Left ventricle myocardium inferior (tissue), 1 donor: ENCODE measurements around the gene LENEP. TPM values are rescaled to one million over a fixed set of nuclear protein-coding genes. Genes with fewer than 3 reads are reported as not detected.

ENCODE experiments used
- DNase-seq: peaks from one replicate; pipeline ENCODE4 v3.0.0-alpha.2; 2020
- H3K27ac ChIP-seq: fragments of 200-600 bp; replicated peaks from 2 replicates; pipeline ENCODE4 v1.8.0; 2021
- H3K27me3 ChIP-seq: fragments of 200-600 bp; 2 replicates; pipeline ENCODE4 v1.8.0; 2021; ENCODE audit warnings: low read depth
- H3K36me3 ChIP-seq: fragments of 200-600 bp; 2 replicates; pipeline ENCODE4 v1.8.0; 2021
- H3K4me1 ChIP-seq: fragments of 200-600 bp; 2 replicates; pipeline ENCODE4 v1.8.0; 2021
- H3K4me3 ChIP-seq: fragments of 200-600 bp; 2 replicates; pipeline ENCODE4 v1.8.0; 2021; ENCODE audit warnings: mild to moderate bottlenecking, moderate library complexity
- H3K9me3 ChIP-seq: fragments of 200-600 bp; replicated peaks from 2 replicates; pipeline ENCODE4 v1.8.0; 2021
- intact Hi-C: fragments of 100-400 bp; cut with micrococcal nuclease; formaldehyde crosslinking; loops from one replicate; pipeline ENCODE4 v1.11.0; 2022
- total RNA-seq: library from RNA; stranded (reverse); fragmentation: NEBNext Ultra II Directional; extraction: Animal tissue kit (Norgen Biotek cat#: 25700); gene quantifications from one replicate; pipeline ENCODE4 v1.2.1, GENCODE V29; 2021
- TF ChIP-seq, protein P1 (sequence below): fragments of 200-600 bp; IDR thresholded peaks from 2 replicates; pipeline ENCODE4 v1.8.0; 2021; ENCODE audit warnings: antibody characterized with exemption, mild to moderate bottlenecking, borderline replicate concordance
- donor health status: DM: no; HTN: yes; CAD: no; lungs with severe emphysema.

The LENEP gene
- total RNA-seq, 1 donor from 2014 or later = not detected

DNA sequence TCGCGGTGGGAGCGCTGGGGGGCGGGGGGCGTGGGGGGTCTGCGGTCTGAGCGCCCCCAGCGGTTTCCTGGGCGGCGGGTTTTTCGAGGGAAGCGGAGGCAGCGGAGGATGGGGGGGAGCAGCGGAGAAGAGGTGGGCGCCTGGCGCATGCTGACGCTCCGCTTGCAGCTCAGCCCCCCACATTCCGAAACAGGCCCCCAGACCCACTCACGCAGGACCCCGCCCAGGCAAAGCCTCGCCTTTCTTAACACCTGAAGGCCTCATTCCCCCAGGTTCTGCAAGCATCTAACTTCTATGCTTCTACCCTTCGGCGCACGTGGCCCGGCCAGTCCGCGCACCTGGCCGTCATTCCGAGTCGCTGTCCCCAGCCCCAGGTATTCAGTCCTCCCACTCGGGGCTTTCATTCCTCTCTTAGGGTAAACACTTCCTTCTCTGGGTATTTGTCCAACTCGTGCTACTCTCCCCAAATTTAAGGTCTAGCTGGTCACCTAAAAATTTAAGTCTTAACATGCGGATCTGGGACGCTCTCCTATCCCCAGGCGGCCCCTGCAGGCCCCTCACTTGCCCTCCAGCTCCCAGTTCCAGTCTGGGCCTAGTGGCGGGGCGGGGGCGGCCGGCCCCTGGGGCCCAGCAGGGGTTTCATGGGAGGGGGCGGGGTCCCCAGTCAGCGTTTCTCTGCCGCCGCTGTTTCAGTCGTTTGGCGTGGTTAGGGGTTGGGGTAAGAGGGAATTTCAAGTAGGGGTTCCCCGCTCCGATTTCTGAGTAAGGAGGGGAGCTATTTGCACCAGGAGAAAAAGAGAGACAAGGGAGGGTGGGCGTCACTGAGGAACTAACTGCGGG is 6.4 kb downstream of the LENEP start:
- Histone ChIP-seq H3K4me3 (peak overlapping the region; percentile 95), H3K9me3 (no peaks in the 10 kb centered on the region), H3K27me3 (no peaks in the 10 kb centered on the region), H3K36me3 (no peaks in the 10 kb centered on the region), H3K27ac (peak overlapping the region; percentile 95), H3K4me1 (peaks cover 56% of the 10 kb centered on the region)
- intact Hi-C loops = no loop called here
- DNase-seq = no peak
- TF ChIP-seq, protein P1, sequence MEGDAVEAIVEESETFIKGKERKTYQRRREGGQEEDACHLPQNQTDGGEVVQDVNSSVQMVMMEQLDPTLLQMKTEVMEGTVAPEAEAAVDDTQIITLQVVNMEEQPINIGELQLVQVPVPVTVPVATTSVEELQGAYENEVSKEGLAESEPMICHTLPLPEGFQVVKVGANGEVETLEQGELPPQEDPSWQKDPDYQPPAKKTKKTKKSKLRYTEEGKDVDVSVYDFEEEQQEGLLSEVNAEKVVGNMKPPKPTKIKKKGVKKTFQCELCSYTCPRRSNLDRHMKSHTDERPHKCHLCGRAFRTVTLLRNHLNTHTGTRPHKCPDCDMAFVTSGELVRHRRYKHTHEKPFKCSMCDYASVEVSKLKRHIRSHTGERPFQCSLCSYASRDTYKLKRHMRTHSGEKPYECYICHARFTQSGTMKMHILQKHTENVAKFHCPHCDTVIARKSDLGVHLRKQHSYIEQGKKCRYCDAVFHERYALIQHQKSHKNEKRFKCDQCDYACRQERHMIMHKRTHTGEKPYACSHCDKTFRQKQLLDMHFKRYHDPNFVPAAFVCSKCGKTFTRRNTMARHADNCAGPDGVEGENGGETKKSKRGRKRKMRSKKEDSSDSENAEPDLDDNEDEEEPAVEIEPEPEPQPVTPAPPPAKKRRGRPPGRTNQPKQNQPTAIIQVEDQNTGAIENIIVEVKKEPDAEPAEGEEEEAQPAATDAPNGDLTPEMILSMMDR = no peak

DNA sequence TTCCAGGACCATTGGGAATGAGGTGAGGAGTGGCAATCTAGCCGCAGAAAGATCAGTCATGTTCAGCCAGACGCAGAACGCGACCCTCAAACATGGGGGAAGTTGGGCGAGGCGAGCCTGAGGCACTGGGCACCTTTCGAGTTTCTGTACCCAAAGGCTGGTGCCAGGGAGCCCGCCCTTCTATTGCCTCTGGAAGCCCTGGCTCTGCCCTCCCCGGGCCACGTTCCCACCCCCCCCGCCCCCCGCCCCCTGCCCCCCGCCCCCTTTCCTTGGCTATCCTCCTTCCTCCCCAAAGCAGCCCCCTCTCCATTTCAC is 7.0 kb downstream of the LENEP start:
- no peaks in the 10 kb centered on the region for H3K9me3 ChIP-seq
- H3K27ac ChIP-seq = peak overlapping the region; percentile 95
- H3K36me3 ChIP-seq = no peaks in the 10 kb centered on the region
- TF ChIP-seq, protein P1 = no peak
- H3K4me1 ChIP-seq = peaks cover 61% of the 10 kb centered on the region
- DNase-seq = no peak
- peak overlapping the region; percentile 95 for H3K4me3 ChIP-seq
- no peaks in the 10 kb centered on the region for H3K27me3 ChIP-seq
- intact Hi-C loops = no loop called here

DNA sequence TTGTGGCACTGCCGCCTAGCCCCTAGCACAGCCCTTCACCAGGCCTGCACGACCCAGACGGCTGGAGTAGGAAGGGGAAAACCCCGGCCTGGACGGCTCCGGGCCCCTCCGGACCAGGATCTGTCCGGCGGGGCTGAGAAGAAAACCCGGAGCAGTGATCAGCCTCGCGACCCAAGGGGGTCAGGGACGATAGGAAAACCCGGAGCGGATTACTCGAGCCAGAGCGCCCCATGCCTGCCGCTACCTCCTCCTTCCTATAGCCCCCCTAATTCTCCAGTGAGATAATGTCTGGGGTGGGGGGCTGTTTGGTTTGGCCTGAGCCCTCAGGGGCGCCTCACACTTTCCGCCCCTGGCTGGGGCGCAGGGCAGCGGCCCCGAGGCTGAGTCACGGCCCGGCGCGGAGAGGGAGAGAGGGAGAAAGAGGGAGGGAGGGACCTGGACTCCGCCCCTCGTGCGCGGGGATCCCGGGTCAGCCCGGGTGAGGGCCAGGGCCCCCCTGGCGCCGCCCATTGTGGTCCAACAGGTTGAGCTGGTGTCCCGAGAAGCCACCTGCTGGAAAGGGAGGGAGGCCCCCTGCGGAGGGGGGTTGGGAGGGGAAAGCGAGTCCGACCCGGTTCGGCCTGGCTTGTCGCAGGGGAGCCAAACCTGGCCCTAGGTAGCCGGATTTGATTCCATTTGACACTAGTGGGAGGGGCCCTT is 7.5 kb downstream of the LENEP start:
- H3K4me1 ChIP-seq = peaks cover 63% of the 10 kb centered on the region
- H3K27ac ChIP-seq = peak overlapping the region; percentile 95
- TF ChIP-seq, protein P1 = no peak
- H3K36me3 ChIP-seq = no peaks in the 10 kb centered on the region
- intact Hi-C loops = no loop called here
- peak; percentile 89 for DNase-seq
- no peaks in the 10 kb centered on the region for H3K9me3 ChIP-seq
- peak overlapping the region; percentile 95 for H3K4me3 ChIP-seq
- H3K27me3 ChIP-seq = no peaks in the 10 kb centered on the region

DNA sequence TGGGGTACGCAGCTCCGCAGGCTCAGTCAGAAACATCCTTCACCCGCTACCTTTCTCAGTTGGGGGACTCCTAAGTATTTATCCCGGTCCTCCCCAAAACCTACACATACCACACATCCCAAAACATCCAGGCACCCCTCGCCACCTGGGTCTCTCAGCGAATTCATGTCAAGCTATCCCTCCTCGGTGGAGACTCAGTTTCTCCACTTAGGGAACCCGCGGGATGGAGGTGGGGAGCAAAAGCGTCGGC is 8.0 kb downstream of the LENEP start:
- Histone ChIP-seq H3K27me3 (no peaks in the 10 kb centered on the region), H3K36me3 (no peaks in the 10 kb centered on the region), H3K9me3 (no peaks in the 10 kb centered on the region), H3K4me1 (peaks cover 67% of the 10 kb centered on the region), H3K4me3 (peak overlapping the region; percentile 95), H3K27ac (peak overlapping the region; percentile 95)
- TF ChIP-seq, protein P1 = no peak
- intact Hi-C loops = no loop called here
- DNase-seq = no peak

DNA sequence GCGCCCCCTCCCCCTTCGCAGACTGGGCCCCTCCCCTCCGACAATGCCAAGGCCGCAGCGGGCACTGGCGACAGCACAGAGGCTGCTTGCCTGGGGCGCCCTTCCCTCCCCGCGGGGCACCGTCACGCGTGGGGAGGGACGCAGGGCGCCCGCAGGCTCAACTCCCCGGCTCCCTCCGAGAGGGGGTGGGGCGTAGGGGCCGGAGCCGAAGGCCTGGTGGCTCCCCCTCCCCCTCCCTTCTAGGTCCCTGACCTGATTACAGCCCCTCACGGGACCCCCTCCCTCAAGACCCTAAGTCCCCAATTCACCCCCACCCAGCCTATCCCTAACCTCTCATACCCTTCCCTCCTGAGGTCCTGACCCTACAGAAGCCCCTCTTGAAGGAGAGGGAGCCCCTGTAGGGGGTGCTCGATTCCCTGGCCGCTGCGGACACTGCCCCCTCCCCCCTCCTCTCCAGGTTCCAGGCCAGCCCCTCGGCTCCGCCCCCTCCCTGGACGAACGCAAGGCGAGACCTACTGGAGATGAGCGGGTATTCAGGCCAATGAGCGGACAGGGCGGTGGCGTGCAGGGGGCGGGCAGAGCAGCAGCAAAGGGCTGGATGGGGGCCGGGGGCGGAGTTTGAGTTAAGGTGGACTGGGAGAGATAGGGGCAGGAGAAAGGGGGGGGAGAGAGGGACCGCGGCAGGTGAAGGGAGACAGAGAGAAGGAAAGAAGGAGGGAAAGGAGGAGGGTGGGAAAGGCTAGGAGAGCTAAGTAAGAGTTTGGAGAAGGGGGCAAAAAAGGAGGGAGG is 8.5 kb downstream of the LENEP start:
- no peaks in the 10 kb centered on the region for H3K9me3 ChIP-seq
- H3K4me1 ChIP-seq = peaks cover 73% of the 10 kb centered on the region
- TF ChIP-seq, protein P1 = peak; percentile 51
- intact Hi-C loops = no loop called here
- DNase-seq = peak; percentile 100
- no peaks in the 10 kb centered on the region for H3K36me3 ChIP-seq
- peak overlapping the region; percentile 95 for H3K27ac ChIP-seq
- no peaks in the 10 kb centered on the region for H3K27me3 ChIP-seq
- peak overlapping the region; percentile 95 for H3K4me3 ChIP-seq
